Stimulated activated effector memory CD8-positive, alpha-beta T cell treated with anti-CD3 and anti-CD28 coated beads, Interleukin-12 subunit alpha, Interleukin-12 subunit beta, amount 100 ng/mL, for 72 hours (primary cell): ENCODE measurements around the gene STYXL1.

ENCODE experiments used
- ATAC-seq: fragments of 150-1000 bp; cut with Tn5 transposase; 2 replicates; pipeline ENCODE4 v1.10.0; 2021
- DNase-seq, 2 donors: peaks; one replicate each; pipeline ENCODE4 v3.0.0; 2021 to 2022; ENCODE audit warnings: low spot score in 2 of 2
- H3K27ac Mint-ChIP-seq: one replicate; pipeline ENCODE4 v1.8.0; 2022; ENCODE audit warnings: mild to moderate bottlenecking, mixed read lengths
- H3K36me3 Mint-ChIP-seq: one replicate; pipeline ENCODE4 v1.8.0; 2022; ENCODE audit warnings: mild to moderate bottlenecking, mixed read lengths
- H3K4me1 Mint-ChIP-seq: one replicate; pipeline ENCODE4 v1.8.0; 2022; ENCODE audit warnings: mixed read lengths
- H3K4me3 Mint-ChIP-seq: one replicate; pipeline ENCODE4 v1.8.0; 2022; ENCODE audit warnings: mild to moderate bottlenecking, mixed read lengths
- H3K9me3 Mint-ChIP-seq: one replicate; pipeline ENCODE4 v1.8.0; 2022; ENCODE audit warnings: mixed read lengths

Gene STYXL1

GRCh38 chr7:75953931-75954330 lies 93.9 kb downstream of the STYXL1 start:
- DNase-seq, result no peak
- ATAC-seq, result no peak
- Mint-ChIP-seq H3K9me3 (no peaks in the 10 kb centered on the region), H3K27ac (no peak overlapping the region), H3K4me1 (no peaks in the 10 kb centered on the region), H3K4me3 (no peak overlapping the region), H3K36me3 (peaks cover 27% of the 10 kb centered on the region)

- ATAC-seq (no peak), DNase-seq (no peak)
- Mint-ChIP-seq H3K4me1 (peaks cover 4% of the 10 kb centered on the region), H3K27ac (no peak overlapping the region), H3K9me3 (no peaks in the 10 kb centered on the region), H3K36me3 (peaks cover 26% of the 10 kb centered on the region), H3K4me3 (no peak overlapping the region)
Measured at GRCh38 chr7:75953431-75953830, 94.4 kb downstream of the STYXL1 start.

GRCh38 chr7:75951506-75951905 lies 96.3 kb downstream of the STYXL1 start:
- Mint-ChIP-seq H3K9me3 (no peaks in the 10 kb centered on the region), H3K4me3 (no peak overlapping the region), H3K4me1 (peaks cover 9% of the 10 kb centered on the region), H3K36me3 (peaks cover 11% of the 10 kb centered on the region), H3K27ac (no peak overlapping the region)
- ATAC-seq, result no peak
- DNase-seq, result no peak

GRCh38 chr7:75950111-75950681 lies 97.6 kb downstream of the STYXL1 start:
- H3K4me1 Mint-ChIP-seq, result peaks cover 15% of the 10 kb centered on the region
- DNase-seq, result no peak
- ATAC-seq, result no peak
- H3K27ac Mint-ChIP-seq, result no peak overlapping the region
- no peaks in the 10 kb centered on the region for H3K9me3 Mint-ChIP-seq
- H3K4me3 Mint-ChIP-seq, result no peak overlapping the region
- peaks cover 2% of the 10 kb centered on the region for H3K36me3 Mint-ChIP-seq

- no peak overlapping the region for H3K4me3 Mint-ChIP-seq
- no peak for DNase-seq
- H3K9me3 Mint-ChIP-seq, result no peaks in the 10 kb centered on the region
- ATAC-seq, result no peak
- no peak overlapping the region for H3K27ac Mint-ChIP-seq
- H3K36me3 Mint-ChIP-seq, result no peaks in the 10 kb centered on the region
- peaks cover 23% of the 10 kb centered on the region for H3K4me1 Mint-ChIP-seq
Measured at GRCh38 chr7:75948179-75948578, 99.6 kb downstream of the STYXL1 start.
